HEK293 (cell line): ENCODE data around the gene KRAS.

Experiments
- CTCF ChIA-PET: fragments of 350-600 bp; formaldehyde crosslinking; extraction: SDS; loops from one replicate; lab custom pipeline; 2021; ENCODE audit warnings: antibody characterized with exemption; lab: Yijun Ruan, JAX
- POLR2A ChIA-PET: fragments of 300-600 bp; formaldehyde crosslinking; extraction: SDS; loops from one replicate; lab custom pipeline; 2020; ENCODE audit warnings: antibody characterized with exemption, inconsistent platforms; lab: Yijun Ruan, JAX
- H3K27ac ChIP-seq: fragments of 200-500 bp; sonication (Bioruptor generic); 2 replicates; pipeline ENCODE4 v1.5.1; 2014; ENCODE audit warnings: low read depth, low read length, control low read depth, inconsistent platforms; ENCODE audit errors: extremely low read depth
- H3K36me3 ChIP-seq, 2 experiments: fragments of 200-500 bp in 1 of 2; sonication (Bioruptor generic) in 1 of 2; 1 replicate in 1 of 2; 2 replicates in 1 of 2; pipeline ENCODE4 v1.5.1; 2014 to 2017; ENCODE audit warnings: inconsistent platforms in 2 of 2, low read length in 2 of 2; ENCODE audit not compliant: control insufficient read depth in 2 of 2, insufficient read depth in 1 of 2
- H3K4me1 ChIP-seq: fragments of 200-500 bp; sonication (Bioruptor generic); 2 replicates; pipeline ENCODE4 v1.5.1; 2014; ENCODE audit warnings: mild to moderate bottlenecking, low read length, inconsistent platforms; ENCODE audit not compliant: control insufficient read depth, insufficient read depth
- H3K4me3 ChIP-seq: 2 replicates; pipeline ENCODE4 v1.5.1; 2011; ENCODE audit warnings: low read depth, mild to moderate bottlenecking, control low read depth, low read length, moderate library complexity
- H3K9me3 ChIP-seq: fragments of 200-500 bp; sonication (Bioruptor generic); 2 replicates; pipeline ENCODE4 v1.5.1; 2014; ENCODE audit warnings: low read depth, low read length, inconsistent platforms; ENCODE audit not compliant: control insufficient read depth, insufficient read depth
- GLIS2 ChIP-seq: fragments of 450-650 bp; formaldehyde crosslinking; IDR thresholded peaks from 2 replicates; pipeline ENCODE4 v1.5.1; 2016; ENCODE audit warnings: missing biosample characterization, missing genetic modification characterization
- KLF10 ChIP-seq: fragments of 450-650 bp; IDR thresholded peaks from 2 replicates; pipeline ENCODE4 v1.5.1; 2018; ENCODE audit warnings: missing biosample characterization, mild to moderate bottlenecking, missing genetic modification characterization
- MZF1 ChIP-seq: fragments of 450-650 bp; formaldehyde crosslinking; IDR thresholded peaks from 2 replicates; pipeline ENCODE4 v1.5.1; 2017; ENCODE audit warnings: missing biosample characterization, missing genetic modification characterization, borderline replicate concordance
- OSR2 ChIP-seq: fragments of 450-650 bp; formaldehyde crosslinking; IDR thresholded peaks from 2 replicates; pipeline ENCODE4 v1.5.1; 2016; ENCODE audit warnings: missing biosample characterization, missing genetic modification characterization
- TRIM28 ChIP-seq: IDR thresholded peaks from 2 replicates; pipeline ENCODE4 v1.6.1; 2011; ENCODE audit warnings: low read length, control low read depth, borderline replicate concordance
- ZBTB26 ChIP-seq: fragments of 450-650 bp; formaldehyde crosslinking; optimal IDR thresholded peaks from 2 replicates; pipeline ENCODE3; 2016; ENCODE audit warnings: missing biosample characterization, mild to moderate bottlenecking, missing genetic modification characterization
- ZFP37 ChIP-seq: fragments of 450-650 bp; formaldehyde crosslinking; IDR thresholded peaks from 2 replicates; pipeline ENCODE4 v1.5.1; 2016; ENCODE audit warnings: missing biosample characterization, missing genetic modification characterization
- ZNF223 ChIP-seq: fragments of 450-650 bp; formaldehyde crosslinking; IDR thresholded peaks from 2 replicates; pipeline ENCODE4 v1.5.1; 2016; ENCODE audit warnings: missing biosample characterization, missing genetic modification characterization
- ZNF274 ChIP-seq, 2 experiments: fragments of 200-500 bp in 1 of 2; fragments of 450-650 bp in 1 of 2; sonication (Bioruptor generic) in 1 of 2; formaldehyde crosslinking in 1 of 2; IDR thresholded peaks; 2 replicates each; pipeline versions ENCODE4 v1.5.1 to v1.6.1; 2014 to 2016; ENCODE audit warnings: borderline replicate concordance in 1 of 2, inconsistent platforms in 1 of 2, low read length in 1 of 2, missing biosample characterization in 1 of 2, missing genetic modification characterization in 1 of 2
- ZNF292 ChIP-seq: fragments of 450-650 bp; formaldehyde crosslinking; IDR thresholded peaks from 2 replicates; pipeline ENCODE4 v1.5.1; 2016; ENCODE audit warnings: low read depth, missing biosample characterization, missing genetic modification characterization, borderline replicate concordance
- ZNF488 ChIP-seq: fragments of 450-650 bp; formaldehyde crosslinking; IDR thresholded peaks from 2 replicates; pipeline ENCODE4 v1.5.1; 2016; ENCODE audit warnings: missing biosample characterization, missing genetic modification characterization
- ZNF549 ChIP-seq: fragments of 450-650 bp; IDR thresholded peaks from 2 replicates; pipeline ENCODE4 v1.5.1; 2018; ENCODE audit warnings: missing biosample characterization, missing genetic modification characterization, mild to moderate bottlenecking, inconsistent platforms, moderate library complexity
- ZNF623 ChIP-seq: fragments of 450-650 bp; formaldehyde crosslinking; IDR thresholded peaks from 2 replicates; pipeline ENCODE4 v1.5.1; 2016; ENCODE audit warnings: missing biosample characterization, missing genetic modification characterization
- ZNF645 ChIP-seq: fragments of 450-650 bp; formaldehyde crosslinking; IDR thresholded peaks from 2 replicates; pipeline ENCODE4; 2016; ENCODE audit warnings: missing biosample characterization, missing genetic modification characterization
- ZNF654 ChIP-seq: fragments of 450-650 bp; formaldehyde crosslinking; IDR thresholded peaks from 2 replicates; pipeline ENCODE4 v1.5.1; 2016; ENCODE audit warnings: low read depth, missing biosample characterization, missing genetic modification characterization
- ZNF791 ChIP-seq: fragments of 450-650 bp; formaldehyde crosslinking; IDR thresholded peaks from 2 replicates; pipeline ENCODE4 v1.5.1; 2016; ENCODE audit warnings: missing biosample characterization, missing genetic modification characterization
- TF ChIP-seq, protein P1 (sequence below): fragments of 450-650 bp; formaldehyde crosslinking; IDR thresholded peaks from 2 replicates; pipeline ENCODE4 v1.5.1; 2017; ENCODE audit warnings: missing biosample characterization, missing genetic modification characterization
- TF ChIP-seq, protein P2 (sequence below): sonication (generic); formaldehyde crosslinking; IDR thresholded peaks from 2 replicates; pipeline ENCODE4 v1.8.1; 2022; ENCODE audit warnings: mild to moderate bottlenecking, moderate library complexity, missing genetic modification reagents
- TF ChIP-seq, protein P3 (sequence below): fragments of 450-650 bp; formaldehyde crosslinking; IDR thresholded peaks from 2 replicates; pipeline ENCODE4 v1.5.1; 2016; ENCODE audit warnings: missing biosample characterization, missing genetic modification characterization

Gene KRAS

GRCh38 chr12:25194722-25195055 is 56.0 kb downstream of the KRAS start:
- ChIA-PET POLR2A (interaction anchor here (0.6 to 1.4 kb wide), 7 partner anchors 9 to 248 kb away, joined by 3 to 7 read pairs (median 4); no protein-coding TSS in a partner anchor), CTCF (interaction anchor here (0.6 to 2.1 kb wide), 3 partner anchors 42 to 334 kb away, joined by 3 to 7 read pairs (median 5); no protein-coding TSS in a partner anchor)

DNA sequence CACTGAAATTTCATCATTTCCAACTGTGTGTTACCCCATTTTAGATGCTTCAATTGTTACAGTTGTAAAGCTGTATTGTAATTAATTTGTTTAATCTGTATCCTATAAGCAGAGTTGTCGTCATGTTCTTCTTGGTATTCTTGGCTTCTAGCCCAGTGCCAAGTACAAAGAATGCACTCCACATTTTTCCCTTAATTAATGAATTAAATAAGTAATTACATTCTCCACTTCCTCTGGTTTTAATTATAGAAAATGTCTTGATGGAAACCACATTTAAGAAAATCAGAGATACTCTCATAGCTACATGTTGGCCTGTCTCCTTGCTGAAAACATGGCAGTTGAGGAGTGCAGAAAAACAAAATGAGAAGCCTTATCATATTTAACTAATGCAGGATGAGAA is 56.5 kb downstream of the KRAS start:
- no peak overlapping the region for H3K27ac ChIP-seq
- H3K4me3 ChIP-seq: no peak overlapping the region
- ChIA-PET POLR2A (interaction anchor here (1.4 kb wide), 1 partner anchor 193 kb away, joined by 6 read pairs; no protein-coding TSS in a partner anchor), CTCF (interaction anchor here (0.5 to 2.1 kb wide), 2 partner anchors 193 to 1948 kb away, joined by 3 to 7 read pairs; no protein-coding TSS in a partner anchor)
- no peak for TF ChIP-seq ZNF488 (tag by site-specific recombination)
- TF ChIP-seq, protein P1, sequence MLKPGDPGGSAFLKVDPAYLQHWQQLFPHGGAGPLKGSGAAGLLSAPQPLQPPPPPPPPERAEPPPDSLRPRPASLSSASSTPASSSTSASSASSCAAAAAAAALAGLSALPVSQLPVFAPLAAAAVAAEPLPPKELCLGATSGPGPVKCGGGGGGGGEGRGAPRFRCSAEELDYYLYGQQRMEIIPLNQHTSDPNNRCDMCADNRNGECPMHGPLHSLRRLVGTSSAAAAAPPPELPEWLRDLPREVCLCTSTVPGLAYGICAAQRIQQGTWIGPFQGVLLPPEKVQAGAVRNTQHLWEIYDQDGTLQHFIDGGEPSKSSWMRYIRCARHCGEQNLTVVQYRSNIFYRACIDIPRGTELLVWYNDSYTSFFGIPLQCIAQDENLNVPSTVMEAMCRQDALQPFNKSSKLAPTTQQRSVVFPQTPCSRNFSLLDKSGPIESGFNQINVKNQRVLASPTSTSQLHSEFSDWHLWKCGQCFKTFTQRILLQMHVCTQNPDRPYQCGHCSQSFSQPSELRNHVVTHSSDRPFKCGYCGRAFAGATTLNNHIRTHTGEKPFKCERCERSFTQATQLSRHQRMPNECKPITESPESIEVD (tag by site-specific recombination): 0 out of 2 replicates have a peak, but pooled peaks have one; percentile 17
- no peaks in the 10 kb centered on the region for H3K9me3 ChIP-seq
- H3K4me1 ChIP-seq: peaks cover 3% of the 10 kb centered on the region; the same call in 1 of the 2 replicates
- H3K36me3 ChIP-seq: no peaks in the 10 kb centered on the region

More at GRCh38 chr12:25194722-25195055, 56.0 kb downstream of the KRAS start:
- no peaks in the 10 kb centered on the region for H3K9me3 ChIP-seq
- TF ChIP-seq, protein P2, sequence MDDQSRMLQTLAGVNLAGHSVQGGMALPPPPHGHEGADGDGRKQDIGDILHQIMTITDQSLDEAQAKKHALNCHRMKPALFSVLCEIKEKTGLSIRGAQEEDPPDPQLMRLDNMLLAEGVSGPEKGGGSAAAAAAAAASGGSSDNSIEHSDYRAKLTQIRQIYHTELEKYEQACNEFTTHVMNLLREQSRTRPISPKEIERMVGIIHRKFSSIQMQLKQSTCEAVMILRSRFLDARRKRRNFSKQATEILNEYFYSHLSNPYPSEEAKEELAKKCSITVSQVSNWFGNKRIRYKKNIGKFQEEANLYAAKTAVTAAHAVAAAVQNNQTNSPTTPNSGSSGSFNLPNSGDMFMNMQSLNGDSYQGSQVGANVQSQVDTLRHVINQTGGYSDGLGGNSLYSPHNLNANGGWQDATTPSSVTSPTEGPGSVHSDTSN (CRISPR knock-in tag): no peak
- TF ChIP-seq GLIS2 (tag by site-specific recombination) (no peak), OSR2 (tag by site-specific recombination) (no peak), ZNF274 (IDR thresholded peaks at IDR 0.05; ENCODE audit: low read length) (no peak), ZNF274 (tag by site-specific recombination; IDR thresholded peaks at IDR 0.05; ENCODE audit: borderline replicate concordance) (no peak), ZNF791 (tag by site-specific recombination) (no peak), ZNF549 (no peak), ZFP37 (tag by site-specific recombination) (no peak), ZNF623 (tag by site-specific recombination) (no peak), ZNF654 (tag by site-specific recombination) (no peak), MZF1 (tag by site-specific recombination) (no peak), ZNF292 (tag by site-specific recombination) (no peak), KLF10 (tag by site-specific recombination) (no peak), ZBTB26 (tag by site-specific recombination) (no peak), ZNF645 (tag by site-specific recombination) (no peak), TRIM28 (no peak), ZNF223 (no peak)
- TF ChIP-seq, protein P3, sequence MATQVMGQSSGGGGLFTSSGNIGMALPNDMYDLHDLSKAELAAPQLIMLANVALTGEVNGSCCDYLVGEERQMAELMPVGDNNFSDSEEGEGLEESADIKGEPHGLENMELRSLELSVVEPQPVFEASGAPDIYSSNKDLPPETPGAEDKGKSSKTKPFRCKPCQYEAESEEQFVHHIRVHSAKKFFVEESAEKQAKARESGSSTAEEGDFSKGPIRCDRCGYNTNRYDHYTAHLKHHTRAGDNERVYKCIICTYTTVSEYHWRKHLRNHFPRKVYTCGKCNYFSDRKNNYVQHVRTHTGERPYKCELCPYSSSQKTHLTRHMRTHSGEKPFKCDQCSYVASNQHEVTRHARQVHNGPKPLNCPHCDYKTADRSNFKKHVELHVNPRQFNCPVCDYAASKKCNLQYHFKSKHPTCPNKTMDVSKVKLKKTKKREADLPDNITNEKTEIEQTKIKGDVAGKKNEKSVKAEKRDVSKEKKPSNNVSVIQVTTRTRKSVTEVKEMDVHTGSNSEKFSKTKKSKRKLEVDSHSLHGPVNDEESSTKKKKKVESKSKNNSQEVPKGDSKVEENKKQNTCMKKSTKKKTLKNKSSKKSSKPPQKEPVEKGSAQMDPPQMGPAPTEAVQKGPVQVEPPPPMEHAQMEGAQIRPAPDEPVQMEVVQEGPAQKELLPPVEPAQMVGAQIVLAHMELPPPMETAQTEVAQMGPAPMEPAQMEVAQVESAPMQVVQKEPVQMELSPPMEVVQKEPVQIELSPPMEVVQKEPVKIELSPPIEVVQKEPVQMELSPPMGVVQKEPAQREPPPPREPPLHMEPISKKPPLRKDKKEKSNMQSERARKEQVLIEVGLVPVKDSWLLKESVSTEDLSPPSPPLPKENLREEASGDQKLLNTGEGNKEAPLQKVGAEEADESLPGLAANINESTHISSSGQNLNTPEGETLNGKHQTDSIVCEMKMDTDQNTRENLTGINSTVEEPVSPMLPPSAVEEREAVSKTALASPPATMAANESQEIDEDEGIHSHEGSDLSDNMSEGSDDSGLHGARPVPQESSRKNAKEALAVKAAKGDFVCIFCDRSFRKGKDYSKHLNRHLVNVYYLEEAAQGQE (tag by site-specific recombination): no peak
- H3K36me3 ChIP-seq: peaks cover 0 to under 1% of the 10 kb centered on the region in 2 experiments; a peak in 1 of 3 replicates
- H3K27ac ChIP-seq: no peak overlapping the region
- peak overlapping the region; percentile 51 for H3K4me3 ChIP-seq
- H3K4me1 ChIP-seq: peaks cover 3% of the 10 kb centered on the region; the same call in 1 of the 2 replicates
